ENCODE data around the gene STK40. TPM values are rescaled to one million over a fixed set of nuclear protein-coding genes. Genes with fewer than 3 reads are reported as not detected.

Gene STK40
- total RNA-seq, 4 donors from 2014 or later = 19.1 to 84.5 (median 44.0) TPM

DNA sequence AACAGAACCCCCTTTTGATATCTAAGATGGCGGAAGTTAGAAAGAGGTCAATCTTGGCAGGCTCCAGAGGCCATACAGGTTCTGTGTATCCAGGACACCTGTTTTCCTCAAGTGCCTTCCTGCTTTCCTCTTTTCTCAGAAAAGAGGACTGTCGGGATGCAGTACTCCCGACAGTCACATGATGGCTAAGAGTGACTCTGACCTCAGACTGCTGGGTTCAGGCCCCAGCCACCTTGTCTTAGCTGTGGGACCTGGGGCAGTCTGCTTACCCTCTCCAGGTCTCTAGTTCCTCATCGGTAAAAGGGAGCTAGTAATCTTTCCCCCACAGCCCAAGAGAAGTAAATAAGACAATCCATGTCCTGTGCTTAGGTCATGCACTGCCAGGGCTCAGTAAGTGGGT lies 29.9 kb downstream of the STK40 start:
- TF ChIP-seq POLR2A (IDR thresholded peaks at IDR 0.05) = no peak
- TF ChIP-seq, protein P1, sequence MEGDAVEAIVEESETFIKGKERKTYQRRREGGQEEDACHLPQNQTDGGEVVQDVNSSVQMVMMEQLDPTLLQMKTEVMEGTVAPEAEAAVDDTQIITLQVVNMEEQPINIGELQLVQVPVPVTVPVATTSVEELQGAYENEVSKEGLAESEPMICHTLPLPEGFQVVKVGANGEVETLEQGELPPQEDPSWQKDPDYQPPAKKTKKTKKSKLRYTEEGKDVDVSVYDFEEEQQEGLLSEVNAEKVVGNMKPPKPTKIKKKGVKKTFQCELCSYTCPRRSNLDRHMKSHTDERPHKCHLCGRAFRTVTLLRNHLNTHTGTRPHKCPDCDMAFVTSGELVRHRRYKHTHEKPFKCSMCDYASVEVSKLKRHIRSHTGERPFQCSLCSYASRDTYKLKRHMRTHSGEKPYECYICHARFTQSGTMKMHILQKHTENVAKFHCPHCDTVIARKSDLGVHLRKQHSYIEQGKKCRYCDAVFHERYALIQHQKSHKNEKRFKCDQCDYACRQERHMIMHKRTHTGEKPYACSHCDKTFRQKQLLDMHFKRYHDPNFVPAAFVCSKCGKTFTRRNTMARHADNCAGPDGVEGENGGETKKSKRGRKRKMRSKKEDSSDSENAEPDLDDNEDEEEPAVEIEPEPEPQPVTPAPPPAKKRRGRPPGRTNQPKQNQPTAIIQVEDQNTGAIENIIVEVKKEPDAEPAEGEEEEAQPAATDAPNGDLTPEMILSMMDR (IDR thresholded peaks at IDR 0.05) = no peak
- Histone ChIP-seq H3K4me1 (no peaks in the 10 kb centered on the region), H3K9me3 (no peaks in the 10 kb centered on the region), H3K27me3 (no peaks in the 10 kb centered on the region), H3K36me3 (no peaks in the 10 kb centered on the region), H3K4me3 (no peak overlapping the region), H3K27ac (no peak overlapping the region)
- intact Hi-C loops (cut with DNase I; ENCODE audit: low total_unique reads) = no loop called here
- DNase-seq = no peak

DNA sequence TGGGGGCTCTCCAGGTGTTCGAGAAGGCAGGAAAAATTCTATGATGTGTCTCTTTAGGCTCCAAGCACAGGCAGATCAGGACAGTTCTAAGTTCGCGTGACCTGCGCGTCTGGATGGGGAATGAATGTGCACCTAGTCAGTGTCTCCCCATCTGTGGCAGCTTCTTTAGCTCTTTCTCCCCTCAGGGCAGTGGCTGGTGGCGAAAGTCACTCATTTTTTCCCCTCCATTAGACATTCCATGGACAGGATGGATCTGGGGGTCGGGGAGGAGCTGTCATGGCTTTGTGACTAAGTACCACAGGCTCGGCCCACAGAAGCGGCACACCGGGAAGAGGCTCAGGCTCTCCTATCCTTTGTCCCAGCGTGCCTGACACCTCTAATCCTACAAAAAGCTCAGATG lies 31.2 kb downstream of the STK40 start:
- TF ChIP-seq, protein P1 (IDR thresholded peaks at IDR 0.05) = no peak
- TF ChIP-seq POLR2A (IDR thresholded peaks at IDR 0.05) = no peak
- no peaks in the 10 kb centered on the region for H3K36me3 ChIP-seq

DNA sequence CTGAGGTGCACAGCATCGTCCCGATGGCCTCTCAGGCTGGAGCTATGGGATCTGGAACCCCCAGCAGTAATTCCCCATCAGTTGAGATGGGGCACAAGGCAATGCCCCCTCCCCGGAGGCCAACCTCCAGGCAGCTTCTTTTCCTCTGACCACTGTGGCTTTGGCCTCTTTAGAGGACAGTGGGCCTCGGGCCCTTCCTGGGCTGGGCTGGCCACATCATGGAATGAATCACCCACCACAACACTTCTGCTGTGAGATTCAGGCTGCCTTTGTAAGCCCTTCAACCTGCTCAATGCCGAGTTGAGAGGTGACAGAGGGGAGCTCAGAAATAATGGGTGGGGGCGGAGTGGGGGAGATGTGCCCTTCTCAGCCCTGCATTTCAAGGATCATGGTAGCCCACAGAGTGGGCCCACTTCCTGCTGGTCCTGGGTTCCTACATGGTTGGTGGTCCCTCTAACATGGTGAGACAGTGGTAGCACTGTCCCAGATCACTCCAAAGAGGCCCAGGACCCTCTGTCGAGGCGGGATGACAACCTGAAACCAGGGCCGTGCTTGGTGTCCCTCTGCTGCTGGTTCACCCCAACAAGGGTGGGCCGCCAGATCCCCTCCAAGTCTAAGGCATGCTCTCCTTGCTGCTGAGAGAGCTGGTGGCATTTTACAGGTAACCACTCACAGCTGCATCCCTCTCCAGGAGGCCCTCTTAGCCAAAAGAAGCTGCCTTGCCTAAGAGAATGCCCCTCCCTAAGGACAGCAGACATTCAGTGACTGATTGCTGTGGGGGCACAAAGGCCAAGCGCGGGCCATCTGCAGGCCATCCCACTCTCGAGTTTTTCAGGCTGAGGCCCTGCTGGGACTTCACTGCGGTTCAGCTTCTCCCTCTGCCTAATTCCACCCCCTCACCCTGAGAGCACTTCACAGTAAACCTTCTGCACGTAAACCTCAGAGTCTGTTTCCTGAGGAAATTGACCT lies 32.5 kb downstream of the STK40 start:
- Histone ChIP-seq H3K36me3 (no peaks in the 10 kb centered on the region), H3K4me3 (no peak overlapping the region), H3K4me1 (no peaks in the 10 kb centered on the region), H3K27me3 (no peaks in the 10 kb centered on the region), H3K9me3 (no peaks in the 10 kb centered on the region), H3K27ac (no peak overlapping the region)
- TF ChIP-seq, protein P1 (IDR thresholded peaks at IDR 0.05) = no peak
- TF ChIP-seq POLR2A (IDR thresholded peaks at IDR 0.05) = no peak
- intact Hi-C loops (cut with DNase I; ENCODE audit: low total_unique reads) = no loop called here
- DNase-seq = no peak

More for the DNA sequence above, 31.2 kb downstream of the STK40 start:
- Histone ChIP-seq H3K27me3 (no peaks in the 10 kb centered on the region), H3K4me3 (no peak overlapping the region), H3K4me1 (no peaks in the 10 kb centered on the region), H3K27ac (no peak overlapping the region), H3K9me3 (no peaks in the 10 kb centered on the region)
- no peak for DNase-seq
- intact Hi-C loops (cut with DNase I; ENCODE audit: low total_unique reads) = no loop called here

DNA sequence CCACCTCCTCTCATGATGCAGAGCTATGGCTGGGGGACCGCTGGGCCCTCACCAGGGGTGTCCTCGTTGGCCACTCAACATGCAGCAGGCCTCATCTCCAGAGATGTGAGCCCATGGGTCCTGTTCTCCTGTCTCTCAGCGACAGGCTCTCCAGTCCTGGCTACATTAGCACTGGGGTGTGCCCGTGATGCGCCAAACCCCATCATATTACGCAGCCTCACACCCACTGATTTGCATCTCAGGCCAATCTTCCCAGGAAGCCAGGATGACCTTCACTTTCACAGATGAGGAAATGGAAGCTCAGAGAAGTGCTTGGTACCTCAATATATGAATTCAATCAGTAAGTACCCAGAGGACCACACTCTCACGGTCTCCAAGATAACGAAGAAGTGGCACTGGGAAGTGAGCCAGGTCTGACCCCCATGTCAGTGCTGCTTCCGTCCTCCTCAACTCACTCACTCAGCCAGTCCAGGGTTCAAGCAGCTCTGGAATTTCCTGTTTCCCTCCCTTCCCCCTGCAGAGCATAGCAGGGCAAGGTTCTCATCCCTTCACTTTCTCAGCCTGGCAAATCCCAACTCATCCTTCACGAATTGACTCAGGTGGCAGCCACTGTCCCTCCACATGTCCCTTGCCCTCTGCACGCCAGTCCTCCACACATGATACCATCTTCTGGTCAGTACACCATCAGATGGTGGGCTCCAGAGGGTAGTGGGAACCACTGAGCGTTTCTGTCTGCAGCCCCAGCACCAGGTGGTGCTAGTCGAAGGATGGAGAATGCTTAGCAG lies 33.4 kb downstream of the STK40 start:
- H3K27ac ChIP-seq = no peak overlapping the region
- intact Hi-C loops (cut with DNase I; ENCODE audit: low total_unique reads) = no loop called here
- H3K36me3 ChIP-seq = no peaks in the 10 kb centered on the region

More for the DNA sequence above, 33.4 kb downstream of the STK40 start:
- no peaks in the 10 kb centered on the region for H3K9me3 ChIP-seq
- no peaks in the 10 kb centered on the region for H3K4me1 ChIP-seq
- H3K4me3 ChIP-seq = no peak overlapping the region
- TF ChIP-seq, protein P1 (IDR thresholded peaks at IDR 0.05) = no peak
- no peak for TF ChIP-seq POLR2A (IDR thresholded peaks at IDR 0.05)
- H3K27me3 ChIP-seq = no peaks in the 10 kb centered on the region
- DNase-seq = no peak

Measured in uterus (tissue), 4 donors.